ENCODE measurements around the gene FLG. TPM values are rescaled to one million over a fixed set of nuclear protein-coding genes. Genes with fewer than 3 reads are reported as not detected.

FLG gene
- polyA plus RNA-seq, 3 donors = not detected

- peaks cover 0 to 3% (median 3%) of the 10 kb centered on the region in 3 donors for H3K27me3 Mint-ChIP-seq (ENCODE audit: low read depth in 3 of 3)
- TF ChIP-seq CTCF (IDR thresholded peaks at IDR 0.05) = no peak
- Histone ChIP-seq H3K27me3 (ENCODE audit: control insufficient read depth in 2 of 2, insufficient read depth in 2 of 2, low read length in 2 of 2) (no peaks in the 10 kb centered on the region), H3K36me3 (replicated peaks in 1 of 2; ENCODE audit: control insufficient read depth in 1 of 2, insufficient read depth in 2 of 2, low read length in 2 of 2) (no peaks in the 10 kb centered on the region), H3K4me2 (replicated peaks; ENCODE audit: extremely low read depth, low read length, poor library complexity, severe bottlenecking) (no peak within 1 kb of the TSS), H3K9me3 (replicated peaks in 1 of 2; ENCODE audit: control insufficient read depth in 1 of 2, insufficient read depth in 1 of 2, low read length in 2 of 2) (peaks cover 3 to 18% of the 10 kb centered on the region in 2 donors), H4K20me1 (ENCODE audit: insufficient read depth, low read length) (no peaks in the 10 kb centered on the region), H2AFZ (ENCODE audit: insufficient read depth, low read depth, low read length, poor library complexity, severe bottlenecking) (no peak within 1 kb of the TSS), H3K4me1 (ENCODE audit: control insufficient read depth in 1 of 2, insufficient read depth in 2 of 2, low read length in 2 of 2) (no peaks in the 10 kb centered on the region), H3K27ac (ENCODE audit: low read depth in 1 of 2, low read length in 2 of 2) (no peak within 1 kb of the TSS), H3K79me2 (ENCODE audit: insufficient read depth, low read length) (no peaks in the 10 kb centered on the region), H3K4me3 (replicated peaks in 1 of 3; ENCODE audit: low read depth in 2 of 3, low read length in 3 of 3) (no peak within 1 kb of the TSS), H3K9ac (ENCODE audit: insufficient read depth, low read length, poor library complexity, severe bottlenecking) (no peak within 1 kb of the TSS)
- no CpG with 5 or more reads among the region's 2 CpGs for WGBS (ENCODE audit: insufficient coverage)
- no peak within 1 kb of the TSS for H3K27ac Mint-ChIP-seq
- no peaks in the 10 kb centered on the region for H3K36me3 Mint-ChIP-seq
- peaks cover 0 to 10% (median 7%) of the 10 kb centered on the region in 7 donors for H3K9me3 Mint-ChIP-seq
- H3K4me1 Mint-ChIP-seq = no peaks in the 10 kb centered on the region
- intact Hi-C loops (cut with micrococcal nuclease) = no loop called here
- no peak within 1 kb of the TSS for H3K4me3 Mint-ChIP-seq
- no peak for DNase-seq
These were observed 34.9 kb upstream of the FLG start, which contains the start of gene FLG2 for GRCh38 chr1:152359906-152360305. FLG2 (minus strand) TSS chr1:152360006; CDS start chr1:152358884, 1,122 bp downstream.

- H3K4me1 ChIP-seq (ENCODE audit: control insufficient read depth in 1 of 2, insufficient read depth in 2 of 2, low read length in 2 of 2) = no peaks in the 10 kb centered on the region
- intact Hi-C loops (cut with micrococcal nuclease) = no loop called here
- peaks cover 9 to 29% (median 19%) of the 10 kb centered on the region in 7 donors for H3K9me3 Mint-ChIP-seq
- H3K9ac ChIP-seq (ENCODE audit: insufficient read depth, low read length, poor library complexity, severe bottlenecking) = no peak overlapping the region
- H3K27ac Mint-ChIP-seq = no peak overlapping the region
- H3K9me3 ChIP-seq (replicated peaks in 1 of 2; ENCODE audit: control insufficient read depth in 1 of 2, insufficient read depth in 1 of 2, low read length in 2 of 2) = peaks cover 17 to 34% of the 10 kb centered on the region in 2 donors
- H2AFZ ChIP-seq (ENCODE audit: insufficient read depth, low read depth, low read length, poor library complexity, severe bottlenecking) = no peak overlapping the region
- no peaks in the 10 kb centered on the region for H4K20me1 ChIP-seq (ENCODE audit: insufficient read depth, low read length)
- no peak for TF ChIP-seq CTCF (IDR thresholded peaks at IDR 0.05)
- H3K4me1 Mint-ChIP-seq = no peaks in the 10 kb centered on the region
- WGBS (ENCODE audit: insufficient coverage) = 100% methylated on average over 1 of the region's 1 CpG
- no peak overlapping the region for H3K4me3 ChIP-seq (replicated peaks in 1 of 3; ENCODE audit: low read depth in 2 of 3, low read length in 3 of 3)
- H3K4me2 ChIP-seq (replicated peaks; ENCODE audit: extremely low read depth, low read length, poor library complexity, severe bottlenecking) = no peak overlapping the region
- H3K36me3 ChIP-seq (replicated peaks in 1 of 2; ENCODE audit: control insufficient read depth in 1 of 2, insufficient read depth in 2 of 2, low read length in 2 of 2) = no peaks in the 10 kb centered on the region
- DNase-seq = no peak
- H3K36me3 Mint-ChIP-seq = no peaks in the 10 kb centered on the region
- no peaks in the 10 kb centered on the region for H3K27me3 ChIP-seq (ENCODE audit: control insufficient read depth in 2 of 2, insufficient read depth in 2 of 2, low read length in 2 of 2)
- H3K79me2 ChIP-seq (ENCODE audit: insufficient read depth, low read length) = no peaks in the 10 kb centered on the region
- H3K4me3 Mint-ChIP-seq = no peak overlapping the region
- H3K27ac ChIP-seq (ENCODE audit: low read depth in 1 of 2, low read length in 2 of 2) = no peak overlapping the region
- H3K27me3 Mint-ChIP-seq (ENCODE audit: low read depth in 3 of 3) = peaks cover 0 to 3% (median 2%) of the 10 kb centered on the region in 3 donors
These were observed 31.7 kb upstream of the FLG start for GRCh38 chr1:152356736-152357135.
